ENCODE data around the gene EYA4. TPM values are rescaled to one million over a fixed set of nuclear protein-coding genes. Genes with fewer than 3 reads are reported as not detected.

EYA4 gene
- total RNA-seq, 1 experiment from 2014 or later, result 0.24 TPM

DNA sequence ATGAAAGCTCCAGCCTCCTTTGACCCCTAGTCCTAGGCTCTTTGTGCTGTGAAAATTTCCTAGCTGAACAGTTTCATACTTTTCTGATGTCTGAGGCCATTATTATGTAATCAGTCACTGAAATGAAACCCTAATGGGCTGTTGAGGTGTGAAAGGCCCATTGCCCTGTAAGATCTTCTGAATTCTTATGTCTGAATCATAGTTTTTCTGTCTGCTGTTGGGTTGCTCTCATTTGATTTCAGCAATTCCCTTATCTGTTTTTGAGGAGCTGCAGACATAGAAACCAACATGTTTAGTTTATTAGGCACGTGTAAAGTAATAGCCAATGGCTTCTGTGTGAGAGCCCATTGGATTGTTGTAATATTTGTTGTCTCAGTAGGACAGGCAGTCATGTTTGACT is 118.1 kb downstream of the EYA4 start (continued):
- TF ChIP-seq, protein P1, sequence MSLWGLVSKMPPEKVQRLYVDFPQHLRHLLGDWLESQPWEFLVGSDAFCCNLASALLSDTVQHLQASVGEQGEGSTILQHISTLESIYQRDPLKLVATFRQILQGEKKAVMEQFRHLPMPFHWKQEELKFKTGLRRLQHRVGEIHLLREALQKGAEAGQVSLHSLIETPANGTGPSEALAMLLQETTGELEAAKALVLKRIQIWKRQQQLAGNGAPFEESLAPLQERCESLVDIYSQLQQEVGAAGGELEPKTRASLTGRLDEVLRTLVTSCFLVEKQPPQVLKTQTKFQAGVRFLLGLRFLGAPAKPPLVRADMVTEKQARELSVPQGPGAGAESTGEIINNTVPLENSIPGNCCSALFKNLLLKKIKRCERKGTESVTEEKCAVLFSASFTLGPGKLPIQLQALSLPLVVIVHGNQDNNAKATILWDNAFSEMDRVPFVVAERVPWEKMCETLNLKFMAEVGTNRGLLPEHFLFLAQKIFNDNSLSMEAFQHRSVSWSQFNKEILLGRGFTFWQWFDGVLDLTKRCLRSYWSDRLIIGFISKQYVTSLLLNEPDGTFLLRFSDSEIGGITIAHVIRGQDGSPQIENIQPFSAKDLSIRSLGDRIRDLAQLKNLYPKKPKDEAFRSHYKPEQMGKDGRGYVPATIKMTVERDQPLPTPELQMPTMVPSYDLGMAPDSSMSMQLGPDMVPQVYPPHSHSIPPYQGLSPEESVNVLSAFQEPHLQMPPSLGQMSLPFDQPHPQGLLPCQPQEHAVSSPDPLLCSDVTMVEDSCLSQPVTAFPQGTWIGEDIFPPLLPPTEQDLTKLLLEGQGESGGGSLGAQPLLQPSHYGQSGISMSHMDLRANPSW (CRISPR knock-in tag; conservative IDR thresholded peaks at IDR 0.05; ENCODE audit: low read depth), result no peak
- TF ChIP-seq, protein P2, sequence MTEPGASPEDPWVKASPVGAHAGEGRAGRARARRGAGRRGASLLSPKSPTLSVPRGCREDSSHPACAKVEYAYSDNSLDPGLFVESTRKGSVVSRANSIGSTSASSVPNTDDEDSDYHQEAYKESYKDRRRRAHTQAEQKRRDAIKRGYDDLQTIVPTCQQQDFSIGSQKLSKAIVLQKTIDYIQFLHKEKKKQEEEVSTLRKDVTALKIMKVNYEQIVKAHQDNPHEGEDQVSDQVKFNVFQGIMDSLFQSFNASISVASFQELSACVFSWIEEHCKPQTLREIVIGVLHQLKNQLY (CRISPR knock-in tag; IDR thresholded peaks at IDR 0.05), result no peak
- no peak for TF ChIP-seq JUN (CRISPR knock-in tag; IDR thresholded peaks at IDR 0.05)
- TF ChIP-seq ZNF121 (CRISPR knock-in tag; IDR thresholded peaks at IDR 0.05), result no peak
- TF ChIP-seq, protein P3, sequence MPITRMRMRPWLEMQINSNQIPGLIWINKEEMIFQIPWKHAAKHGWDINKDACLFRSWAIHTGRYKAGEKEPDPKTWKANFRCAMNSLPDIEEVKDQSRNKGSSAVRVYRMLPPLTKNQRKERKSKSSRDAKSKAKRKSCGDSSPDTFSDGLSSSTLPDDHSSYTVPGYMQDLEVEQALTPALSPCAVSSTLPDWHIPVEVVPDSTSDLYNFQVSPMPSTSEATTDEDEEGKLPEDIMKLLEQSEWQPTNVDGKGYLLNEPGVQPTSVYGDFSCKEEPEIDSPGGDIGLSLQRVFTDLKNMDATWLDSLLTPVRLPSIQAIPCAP (CRISPR knock-in tag; IDR thresholded peaks at IDR 0.05), result no peak
- TF ChIP-seq, protein P4, sequence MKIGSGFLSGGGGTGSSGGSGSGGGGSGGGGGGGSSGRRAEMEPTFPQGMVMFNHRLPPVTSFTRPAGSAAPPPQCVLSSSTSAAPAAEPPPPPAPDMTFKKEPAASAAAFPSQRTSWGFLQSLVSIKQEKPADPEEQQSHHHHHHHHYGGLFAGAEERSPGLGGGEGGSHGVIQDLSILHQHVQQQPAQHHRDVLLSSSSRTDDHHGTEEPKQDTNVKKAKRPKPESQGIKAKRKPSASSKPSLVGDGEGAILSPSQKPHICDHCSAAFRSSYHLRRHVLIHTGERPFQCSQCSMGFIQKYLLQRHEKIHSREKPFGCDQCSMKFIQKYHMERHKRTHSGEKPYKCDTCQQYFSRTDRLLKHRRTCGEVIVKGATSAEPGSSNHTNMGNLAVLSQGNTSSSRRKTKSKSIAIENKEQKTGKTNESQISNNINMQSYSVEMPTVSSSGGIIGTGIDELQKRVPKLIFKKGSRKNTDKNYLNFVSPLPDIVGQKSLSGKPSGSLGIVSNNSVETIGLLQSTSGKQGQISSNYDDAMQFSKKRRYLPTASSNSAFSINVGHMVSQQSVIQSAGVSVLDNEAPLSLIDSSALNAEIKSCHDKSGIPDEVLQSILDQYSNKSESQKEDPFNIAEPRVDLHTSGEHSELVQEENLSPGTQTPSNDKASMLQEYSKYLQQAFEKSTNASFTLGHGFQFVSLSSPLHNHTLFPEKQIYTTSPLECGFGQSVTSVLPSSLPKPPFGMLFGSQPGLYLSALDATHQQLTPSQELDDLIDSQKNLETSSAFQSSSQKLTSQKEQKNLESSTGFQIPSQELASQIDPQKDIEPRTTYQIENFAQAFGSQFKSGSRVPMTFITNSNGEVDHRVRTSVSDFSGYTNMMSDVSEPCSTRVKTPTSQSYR (CRISPR knock-in tag; IDR thresholded peaks at IDR 0.05), result no peak
- TF ChIP-seq, protein P5, sequence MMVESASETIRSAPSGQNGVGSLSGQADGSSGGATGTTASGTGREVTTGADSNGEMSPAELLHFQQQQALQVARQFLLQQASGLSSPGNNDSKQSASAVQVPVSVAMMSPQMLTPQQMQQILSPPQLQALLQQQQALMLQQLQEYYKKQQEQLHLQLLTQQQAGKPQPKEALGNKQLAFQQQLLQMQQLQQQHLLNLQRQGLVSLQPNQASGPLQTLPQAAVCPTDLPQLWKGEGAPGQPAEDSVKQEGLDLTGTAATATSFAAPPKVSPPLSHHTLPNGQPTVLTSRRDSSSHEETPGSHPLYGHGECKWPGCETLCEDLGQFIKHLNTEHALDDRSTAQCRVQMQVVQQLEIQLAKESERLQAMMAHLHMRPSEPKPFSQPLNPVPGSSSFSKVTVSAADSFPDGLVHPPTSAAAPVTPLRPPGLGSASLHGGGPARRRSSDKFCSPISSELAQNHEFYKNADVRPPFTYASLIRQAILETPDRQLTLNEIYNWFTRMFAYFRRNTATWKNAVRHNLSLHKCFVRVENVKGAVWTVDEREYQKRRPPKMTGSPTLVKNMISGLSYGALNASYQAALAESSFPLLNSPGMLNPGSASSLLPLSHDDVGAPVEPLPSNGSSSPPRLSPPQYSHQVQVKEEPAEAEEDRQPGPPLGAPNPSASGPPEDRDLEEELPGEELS (CRISPR knock-in tag; IDR thresholded peaks at IDR 0.05), result no peak
- TF ChIP-seq, protein P6, sequence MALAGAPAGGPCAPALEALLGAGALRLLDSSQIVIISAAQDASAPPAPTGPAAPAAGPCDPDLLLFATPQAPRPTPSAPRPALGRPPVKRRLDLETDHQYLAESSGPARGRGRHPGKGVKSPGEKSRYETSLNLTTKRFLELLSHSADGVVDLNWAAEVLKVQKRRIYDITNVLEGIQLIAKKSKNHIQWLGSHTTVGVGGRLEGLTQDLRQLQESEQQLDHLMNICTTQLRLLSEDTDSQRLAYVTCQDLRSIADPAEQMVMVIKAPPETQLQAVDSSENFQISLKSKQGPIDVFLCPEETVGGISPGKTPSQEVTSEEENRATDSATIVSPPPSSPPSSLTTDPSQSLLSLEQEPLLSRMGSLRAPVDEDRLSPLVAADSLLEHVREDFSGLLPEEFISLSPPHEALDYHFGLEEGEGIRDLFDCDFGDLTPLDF (CRISPR knock-in tag; IDR thresholded peaks at IDR 0.05), result no peak

DNA sequence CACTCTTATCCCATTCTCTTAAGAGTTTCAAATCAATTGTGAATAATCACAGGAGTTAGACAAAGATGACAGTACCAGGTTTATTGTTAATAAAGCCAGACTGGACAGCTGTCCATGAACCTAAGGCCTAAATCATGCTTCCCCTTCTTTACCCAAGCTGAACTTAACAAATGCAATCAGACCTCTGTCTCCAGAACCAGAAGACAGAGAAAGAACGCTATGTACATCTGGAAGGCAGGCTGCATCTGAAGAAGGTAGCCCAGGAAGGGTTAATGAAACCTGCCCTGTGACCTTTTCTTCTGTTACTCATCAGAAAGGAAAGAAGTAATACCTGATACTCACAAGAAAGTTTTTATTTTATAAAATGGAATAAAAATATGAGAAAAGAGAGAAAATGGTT is 118.6 kb downstream of the EYA4 start:
- H3K27me3 Mint-ChIP-seq (ENCODE audit: low read depth), result no peaks in the 10 kb centered on the region
- POLR2A ChIA-PET, result no interaction called here
- H3K4me1 Mint-ChIP-seq, result peaks cover 7% of the 10 kb centered on the region
- CTCF ChIA-PET, result no interaction called here
- no peak overlapping the region for H3K4me3 Mint-ChIP-seq
- H3K36me3 Mint-ChIP-seq, result no peaks in the 10 kb centered on the region
- no peaks in the 10 kb centered on the region for H3K9me3 Mint-ChIP-seq
- H3K27ac Mint-ChIP-seq, result no peak overlapping the region
- no peak for ATAC-seq
- no peak for DNase-seq (ENCODE audit: low spot score)
- TF ChIP-seq ZNF416 (CRISPR knock-in tag; IDR thresholded peaks at IDR 0.05) (no peak), ZNF317 (CRISPR knock-in tag; IDR thresholded peaks at IDR 0.05; ENCODE audit: borderline replicate concordance, low read depth) (no peak)
- TF ChIP-seq, protein P7, sequence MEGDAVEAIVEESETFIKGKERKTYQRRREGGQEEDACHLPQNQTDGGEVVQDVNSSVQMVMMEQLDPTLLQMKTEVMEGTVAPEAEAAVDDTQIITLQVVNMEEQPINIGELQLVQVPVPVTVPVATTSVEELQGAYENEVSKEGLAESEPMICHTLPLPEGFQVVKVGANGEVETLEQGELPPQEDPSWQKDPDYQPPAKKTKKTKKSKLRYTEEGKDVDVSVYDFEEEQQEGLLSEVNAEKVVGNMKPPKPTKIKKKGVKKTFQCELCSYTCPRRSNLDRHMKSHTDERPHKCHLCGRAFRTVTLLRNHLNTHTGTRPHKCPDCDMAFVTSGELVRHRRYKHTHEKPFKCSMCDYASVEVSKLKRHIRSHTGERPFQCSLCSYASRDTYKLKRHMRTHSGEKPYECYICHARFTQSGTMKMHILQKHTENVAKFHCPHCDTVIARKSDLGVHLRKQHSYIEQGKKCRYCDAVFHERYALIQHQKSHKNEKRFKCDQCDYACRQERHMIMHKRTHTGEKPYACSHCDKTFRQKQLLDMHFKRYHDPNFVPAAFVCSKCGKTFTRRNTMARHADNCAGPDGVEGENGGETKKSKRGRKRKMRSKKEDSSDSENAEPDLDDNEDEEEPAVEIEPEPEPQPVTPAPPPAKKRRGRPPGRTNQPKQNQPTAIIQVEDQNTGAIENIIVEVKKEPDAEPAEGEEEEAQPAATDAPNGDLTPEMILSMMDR (IDR thresholded peaks at IDR 0.05), result no peak
- TF ChIP-seq, protein P8, sequence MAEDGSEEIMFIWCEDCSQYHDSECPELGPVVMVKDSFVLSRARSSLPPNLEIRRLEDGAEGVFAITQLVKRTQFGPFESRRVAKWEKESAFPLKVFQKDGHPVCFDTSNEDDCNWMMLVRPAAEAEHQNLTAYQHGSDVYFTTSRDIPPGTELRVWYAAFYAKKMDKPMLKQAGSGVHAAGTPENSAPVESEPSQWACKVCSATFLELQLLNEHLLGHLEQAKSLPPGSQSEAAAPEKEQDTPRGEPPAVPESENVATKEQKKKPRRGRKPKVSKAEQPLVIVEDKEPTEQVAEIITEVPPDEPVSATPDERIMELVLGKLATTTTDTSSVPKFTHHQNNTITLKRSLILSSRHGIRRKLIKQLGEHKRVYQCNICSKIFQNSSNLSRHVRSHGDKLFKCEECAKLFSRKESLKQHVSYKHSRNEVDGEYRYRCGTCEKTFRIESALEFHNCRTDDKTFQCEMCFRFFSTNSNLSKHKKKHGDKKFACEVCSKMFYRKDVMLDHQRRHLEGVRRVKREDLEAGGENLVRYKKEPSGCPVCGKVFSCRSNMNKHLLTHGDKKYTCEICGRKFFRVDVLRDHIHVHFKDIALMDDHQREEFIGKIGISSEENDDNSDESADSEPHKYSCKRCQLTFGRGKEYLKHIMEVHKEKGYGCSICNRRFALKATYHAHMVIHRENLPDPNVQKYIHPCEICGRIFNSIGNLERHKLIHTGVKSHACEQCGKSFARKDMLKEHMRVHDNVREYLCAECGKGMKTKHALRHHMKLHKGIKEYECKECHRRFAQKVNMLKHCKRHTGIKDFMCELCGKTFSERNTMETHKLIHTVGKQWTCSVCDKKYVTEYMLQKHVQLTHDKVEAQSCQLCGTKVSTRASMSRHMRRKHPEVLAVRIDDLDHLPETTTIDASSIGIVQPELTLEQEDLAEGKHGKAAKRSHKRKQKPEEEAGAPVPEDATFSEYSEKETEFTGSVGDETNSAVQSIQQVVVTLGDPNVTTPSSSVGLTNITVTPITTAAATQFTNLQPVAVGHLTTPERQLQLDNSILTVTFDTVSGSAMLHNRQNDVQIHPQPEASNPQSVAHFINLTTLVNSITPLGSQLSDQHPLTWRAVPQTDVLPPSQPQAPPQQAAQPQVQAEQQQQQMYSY (CRISPR knock-in tag; IDR thresholded peaks at IDR 0.05), result no peak
- TF ChIP-seq, protein P9, sequence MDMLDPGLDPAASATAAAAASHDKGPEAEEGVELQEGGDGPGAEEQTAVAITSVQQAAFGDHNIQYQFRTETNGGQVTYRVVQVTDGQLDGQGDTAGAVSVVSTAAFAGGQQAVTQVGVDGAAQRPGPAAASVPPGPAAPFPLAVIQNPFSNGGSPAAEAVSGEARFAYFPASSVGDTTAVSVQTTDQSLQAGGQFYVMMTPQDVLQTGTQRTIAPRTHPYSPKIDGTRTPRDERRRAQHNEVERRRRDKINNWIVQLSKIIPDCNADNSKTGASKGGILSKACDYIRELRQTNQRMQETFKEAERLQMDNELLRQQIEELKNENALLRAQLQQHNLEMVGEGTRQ (CRISPR knock-in tag; IDR thresholded peaks at IDR 0.05), result no peak
- TF ChIP-seq, protein P10, sequence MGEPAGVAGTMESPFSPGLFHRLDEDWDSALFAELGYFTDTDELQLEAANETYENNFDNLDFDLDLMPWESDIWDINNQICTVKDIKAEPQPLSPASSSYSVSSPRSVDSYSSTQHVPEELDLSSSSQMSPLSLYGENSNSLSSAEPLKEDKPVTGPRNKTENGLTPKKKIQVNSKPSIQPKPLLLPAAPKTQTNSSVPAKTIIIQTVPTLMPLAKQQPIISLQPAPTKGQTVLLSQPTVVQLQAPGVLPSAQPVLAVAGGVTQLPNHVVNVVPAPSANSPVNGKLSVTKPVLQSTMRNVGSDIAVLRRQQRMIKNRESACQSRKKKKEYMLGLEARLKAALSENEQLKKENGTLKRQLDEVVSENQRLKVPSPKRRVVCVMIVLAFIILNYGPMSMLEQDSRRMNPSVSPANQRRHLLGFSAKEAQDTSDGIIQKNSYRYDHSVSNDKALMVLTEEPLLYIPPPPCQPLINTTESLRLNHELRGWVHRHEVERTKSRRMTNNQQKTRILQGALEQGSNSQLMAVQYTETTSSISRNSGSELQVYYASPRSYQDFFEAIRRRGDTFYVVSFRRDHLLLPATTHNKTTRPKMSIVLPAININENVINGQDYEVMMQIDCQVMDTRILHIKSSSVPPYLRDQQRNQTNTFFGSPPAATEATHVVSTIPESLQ (CRISPR knock-in tag; IDR thresholded peaks at IDR 0.05), result no peak
- TF ChIP-seq, protein P11, sequence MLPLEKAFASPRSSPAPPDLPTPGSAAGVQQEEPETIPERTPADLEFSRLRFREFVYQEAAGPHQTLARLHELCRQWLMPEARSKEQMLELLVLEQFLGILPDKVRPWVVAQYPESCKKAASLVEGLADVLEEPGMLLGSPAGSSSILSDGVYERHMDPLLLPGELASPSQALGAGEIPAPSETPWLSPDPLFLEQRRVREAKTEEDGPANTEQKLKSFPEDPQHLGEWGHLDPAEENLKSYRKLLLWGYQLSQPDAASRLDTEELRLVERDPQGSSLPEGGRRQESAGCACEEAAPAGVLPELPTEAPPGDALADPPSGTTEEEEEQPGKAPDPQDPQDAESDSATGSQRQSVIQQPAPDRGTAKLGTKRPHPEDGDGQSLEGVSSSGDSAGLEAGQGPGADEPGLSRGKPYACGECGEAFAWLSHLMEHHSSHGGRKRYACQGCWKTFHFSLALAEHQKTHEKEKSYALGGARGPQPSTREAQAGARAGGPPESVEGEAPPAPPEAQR (CRISPR knock-in tag; IDR thresholded peaks at IDR 0.05), result no peak
